HepG2 (cell line): Measurements from ENCODE around the gene FAAP20. TPM values are rescaled to one million over a fixed set of nuclear protein-coding genes. Genes with fewer than 3 reads are reported as not detected.
A peak's percentile ranks its signal among the peaks of the same experiment; 100 is the strongest.

Source experiments
- ATAC-seq: fragments of 200-7000 bp; cut with Tn5 transposase; 3 replicates; pipeline ENCODE4 v1.9.1; 2020; ENCODE audit warnings: mild to moderate bottlenecking, moderate library complexity
- BruUV-seq: library from RNA; stranded (reverse); fragments of 400-500 nt; replicated peaks from 2 replicates; lab custom pipeline; 2021; lab: Mats Ljungman, UMichigan
- CTCF ChIA-PET: fragments of 300-600 bp; formaldehyde crosslinking; extraction: SDS; loops from one replicate; lab custom pipeline; 2021; ENCODE audit warnings: low total read pairs, inconsistent platforms, low intra/inter-chr PET ratio; lab: Yijun Ruan, JAX
- POLR2A ChIA-PET: fragments of 350-600 bp; sonication (Branson Sonifier 250); formaldehyde crosslinking; loops from one replicate; lab custom pipeline; 2020; ENCODE audit warnings: antibody characterized with exemption, inconsistent platforms; lab: Yijun Ruan, JAX
- DNase-seq: peaks from one replicate; pipeline ENCODE4 v3.0.0-alpha.2; 2015; ENCODE audit warnings: low spot score
- FAIRE-seq: peaks from 3 replicates; lab custom pipeline; 2011; peaks lifted over from hg19 to GRCh38; lab: Jason Lieb, UNC
- H2AFZ ChIP-seq: one replicate; pipeline ENCODE4 v1.6.1; 2011; ENCODE audit warnings: low read length, inconsistent platforms
- H3K27ac ChIP-seq: fragments of 300-600 bp; 3 replicates; pipeline ENCODE4 v1.8.0; 2011; ENCODE audit warnings: mixed run types, mild to moderate bottlenecking, mixed read lengths, low read length, inconsistent platforms; ENCODE audit not compliant: insufficient read depth; ENCODE audit errors: extremely low read length
- H3K27me3 ChIP-seq, 2 experiments: fragments of 200-600 bp in 1 of 2; 2 replicates in 1 of 2; 3 replicates in 1 of 2; pipeline versions ENCODE4 v1.6.0 to v1.8.0; 2011; ENCODE audit warnings: low read length in 2 of 2, mild to moderate bottlenecking in 2 of 2, moderate library complexity in 2 of 2, inconsistent platforms in 1 of 2; ENCODE audit not compliant: insufficient read depth in 2 of 2, control insufficient read depth in 1 of 2
- H3K36me3 ChIP-seq, 2 experiments: fragments of 200-600 bp in 1 of 2; replicated peaks in 1 of 2; 2 replicates in 1 of 2; 3 replicates in 1 of 2; pipeline versions ENCODE4 v1.5.1 to v1.8.0; 2011; ENCODE audit warnings: low read length in 2 of 2, inconsistent platforms in 1 of 2; ENCODE audit not compliant: insufficient read depth in 2 of 2, control insufficient read depth in 1 of 2
- H3K4me1 ChIP-seq: 2 replicates; pipeline ENCODE4 v1.5.1; 2012; ENCODE audit warnings: low read length, inconsistent platforms; ENCODE audit not compliant: insufficient read depth
- H3K4me2 ChIP-seq: 2 replicates; pipeline ENCODE4 v1.6.0; 2011; ENCODE audit warnings: low read depth, low read length, inconsistent platforms
- H3K4me3 ChIP-seq, 3 experiments: fragments of 200-600 bp in 1 of 3; sonication (generic), shearing (Covaris generic) in 1 of 3; replicated peaks in 1 of 3; 2 replicates each; pipeline ENCODE4 v1.5.1; 2011 to 2016; ENCODE audit warnings: low read length in 3 of 3, inconsistent platforms in 2 of 3, low read depth in 2 of 3, mild to moderate bottlenecking in 2 of 3, control low read depth in 1 of 3, mixed read lengths in 1 of 3; ENCODE audit not compliant: insufficient read depth in 1 of 3
- H3K79me2 ChIP-seq: one replicate; pipeline ENCODE4 v1.6.1; 2011; ENCODE audit warnings: low read length, inconsistent platforms; ENCODE audit not compliant: insufficient read depth
- H3K9ac ChIP-seq: 2 replicates; pipeline ENCODE4 v1.6.0; 2011; ENCODE audit warnings: mild to moderate bottlenecking, low read depth, low read length, inconsistent platforms; ENCODE audit not compliant: insufficient read depth
- H3K9me3 ChIP-seq: 2 replicates; pipeline ENCODE4 v1.5.1; 2012; ENCODE audit warnings: mild to moderate bottlenecking, low read length
- H4K20me1 ChIP-seq: 2 replicates; pipeline ENCODE4 v1.6.0; 2011; ENCODE audit warnings: inconsistent platforms, mild to moderate bottlenecking, low read length, moderate library complexity; ENCODE audit not compliant: insufficient read depth
- CC2D1A ChIP-seq: sonication (generic); formaldehyde crosslinking; IDR thresholded peaks from 2 replicates; pipeline ENCODE4 v1.8.1; 2023; ENCODE audit warnings: mild to moderate bottlenecking, missing genetic modification reagents
- FOXP4 ChIP-seq: sonication (generic); formaldehyde crosslinking; IDR thresholded peaks from 2 replicates; pipeline ENCODE4 v1.4.0; 2020; ENCODE audit warnings: missing genetic modification reagents
- MXD4 ChIP-seq: IDR thresholded peaks from 2 replicates; pipeline ENCODE4 v1.6.1; 2016; ENCODE audit warnings: mild to moderate bottlenecking, missing biosample characterization, missing genetic modification reagents
- NFKB2 ChIP-seq: sonication (generic); formaldehyde crosslinking; IDR thresholded peaks from 2 replicates; pipeline ENCODE4 v1.4.0; 2020; ENCODE audit warnings: missing genetic modification reagents, borderline replicate concordance
- NR1H2 ChIP-seq: sonication (generic); formaldehyde crosslinking; IDR thresholded peaks from 2 replicates; pipeline ENCODE4 v1.8.1; 2022; ENCODE audit warnings: low read depth, missing genetic modification reagents, borderline replicate concordance
- PLSCR1 ChIP-seq: sonication (generic); formaldehyde crosslinking; IDR thresholded peaks from 2 replicates; pipeline ENCODE4 v1.5.0; 2020; ENCODE audit warnings: missing genetic modification reagents, mild to moderate bottlenecking, borderline replicate concordance
- RNF2 ChIP-seq: fragments of 450-650 bp; conservative IDR thresholded peaks from 2 replicates; pipeline ENCODE4 v1.6.1; 2016; ENCODE audit warnings: low read depth
- SAP130 ChIP-seq: IDR thresholded peaks from 2 replicates; pipeline ENCODE4 v1.6.1; 2016; ENCODE audit warnings: low read depth
- TP53 ChIP-seq: sonication (generic); formaldehyde crosslinking; conservative IDR thresholded peaks from 2 replicates; pipeline ENCODE4 v1.4.0; 2020; ENCODE audit warnings: missing genetic modification reagents
- YEATS2 ChIP-seq: sonication (generic); formaldehyde crosslinking; IDR thresholded peaks from 2 replicates; pipeline ENCODE4 v1.4.0; 2020; ENCODE audit warnings: missing genetic modification reagents, borderline replicate concordance
- ZFAT ChIP-seq: sonication (generic); formaldehyde crosslinking; conservative IDR thresholded peaks from 2 replicates; pipeline ENCODE4 v1.8.1; 2023; ENCODE audit warnings: missing genetic modification reagents, inconsistent platforms
- ZNF232 ChIP-seq: sonication (generic); formaldehyde crosslinking; IDR thresholded peaks from 2 replicates; pipeline ENCODE4 v1.4.0; 2020; ENCODE audit warnings: missing genetic modification reagents, borderline replicate concordance
- ZNF484 ChIP-seq: sonication (generic); formaldehyde crosslinking; IDR thresholded peaks from 2 replicates; pipeline ENCODE4 v1.5.1; 2020; ENCODE audit warnings: mild to moderate bottlenecking, low read depth, missing genetic modification reagents, borderline replicate concordance
- ZNF841 ChIP-seq: sonication (generic); formaldehyde crosslinking; IDR thresholded peaks from 2 replicates; pipeline ENCODE4 v1.8.1; 2023; ENCODE audit warnings: missing genetic modification reagents, borderline replicate concordance
- ZNF883 ChIP-seq: sonication (generic); formaldehyde crosslinking; IDR thresholded peaks from 2 replicates; pipeline ENCODE4 v1.5.1; 2020; ENCODE audit warnings: mild to moderate bottlenecking, missing genetic modification reagents; ENCODE audit errors: not compliant biosample characterization
- WGBS: methylation state at CpG from one replicate; pipeline ENCODE4 v1.1.6; 2017; ENCODE audit warnings: low lambda C conversion rate; 5-methylcytosine and 5-hydroxymethylcytosine counted together
- in situ Hi-C: cut with HindIII; loops from 2 replicates; pipeline ENCODE4 v1.10.0; 2017; ENCODE audit warnings: low pct_unique_long_range_greater_than_20kb; ENCODE audit not compliant: extremely low pct_ligation_motif_present
- intact Hi-C: fragments of 100-400 bp; cut with micrococcal nuclease; formaldehyde crosslinking; loops from one replicate; pipeline ENCODE4 v1.10.0; 2022; ENCODE audit not compliant: unreplicated experiment
- polyA plus RNA-seq, 8 experiments: library from polyadenylated mRNA; depleted of rRNA in 3 of 8; stranded (reverse) in 7 of 8; unstranded in 1 of 8; fragments of >200 nt; fragmentation: Illumina TruSeq in 4 of 8; extraction: Trizol in 4 of 8; gene quantifications; 2 replicates each; pipeline versions ENCODE4 v1.2.1 to v1.2.3, GENCODE V29; 2011 to 2016; ENCODE audit warnings: low read depth in 4 of 8, missing spikeins in 1 of 8, mixed read lengths in 1 of 8; ENCODE audit not compliant: insufficient read depth in 1 of 8
- total RNA-seq, 5 experiments: library from RNA; depleted of rRNA; stranded (reverse); fragments of >200 nt; fragmentation: Illumina TruSeq; extraction: Trizol; gene quantifications; 2 replicates each; pipeline ENCODE4 v1.2.3, GENCODE V29; 2016; ENCODE audit warnings: low read depth in 1 of 5
- TF ChIP-seq, protein P1 (sequence below): sonication (generic); formaldehyde crosslinking; IDR thresholded peaks from 2 replicates; pipeline ENCODE4 v1.9.0; 2022; ENCODE audit warnings: missing genetic modification reagents, mild to moderate bottlenecking, borderline replicate concordance

Gene FAAP20
- total and polyA plus RNA-seq, 2 of the 13 experiments (the other 11 are each of a cell fraction or from before 2014, with no cell fraction given): 9.6 to 10.8 TPM

- TF ChIP-seq FOXP4 (no peak), TP53 (CRISPR knock-in tag) (no peak)
Observed at GRCh38 chr1:2230781-2231531, 36.4 kb upstream of the FAAP20 start (continued).

DNA sequence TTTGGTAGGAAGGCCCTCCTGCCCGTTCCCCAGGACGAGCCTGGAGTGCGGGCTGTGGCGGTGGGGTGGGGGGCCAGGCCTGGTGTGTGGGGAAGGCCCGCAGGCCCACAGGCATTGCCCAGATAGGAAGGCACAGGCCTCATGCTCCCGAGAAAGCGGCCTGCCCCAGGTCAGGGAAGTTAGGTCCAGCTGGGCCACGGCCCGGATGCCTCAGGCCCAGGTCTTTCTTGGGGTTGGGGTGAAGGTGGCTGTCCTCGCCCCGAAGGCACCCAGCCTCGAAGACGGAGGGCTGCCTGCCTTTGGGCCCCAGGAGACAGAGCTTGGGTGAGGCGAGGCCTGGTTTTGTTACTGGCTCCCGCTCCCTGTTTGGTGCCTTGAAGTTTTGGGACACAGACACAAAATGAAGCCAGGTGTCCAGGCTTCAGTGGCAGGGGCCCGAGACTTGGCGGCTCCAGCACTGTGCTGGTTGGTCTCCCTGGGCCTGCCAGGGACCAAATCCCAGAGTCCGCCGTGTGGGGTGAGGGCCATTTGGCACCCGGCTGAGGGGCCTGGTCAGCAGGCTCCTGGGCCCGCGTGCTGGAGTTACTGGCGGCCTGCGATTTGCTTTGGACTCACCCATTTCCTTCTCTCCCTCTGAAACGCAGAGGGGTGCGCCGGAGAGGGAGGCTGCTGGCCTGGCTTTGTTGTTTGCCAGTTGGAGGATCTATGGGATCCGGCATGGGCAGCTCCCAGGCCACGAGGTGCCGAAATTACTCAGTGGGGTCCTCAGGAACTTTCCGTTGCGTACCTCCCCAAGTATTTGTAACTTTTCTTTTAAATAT, 35.5 kb upstream of the FAAP20 start:
- H2AFZ ChIP-seq: no peak overlapping the region
- in situ Hi-C loops: loop anchor here (5.0 kb wide), 1 partner anchor 33 kb away; no protein-coding TSS in a partner anchor
- peak overlapping the region; percentile 81 for H3K27ac ChIP-seq
- no peak for DNase-seq
- peak overlapping the region; percentile 74 to 96 (median 95) for H3K4me3 ChIP-seq
- TSS peak; percentile 31 for BruUV-seq
- no peak for ATAC-seq
- H3K36me3 ChIP-seq: no peaks in the 10 kb centered on the region
- 4% methylated on average over 8 of the region's 32 CpGs for WGBS
- ChIA-PET POLR2A (interaction anchor here (1.0 to 9.9 kb wide), 5 partner anchors 15 to 1227 kb away, joined by 3 to 178 read pairs (median 3); partner anchors contain the start of gene FAAP20), CTCF (no interaction called here)
- H3K4me1 ChIP-seq: peaks cover 44% of the 10 kb centered on the region
- no peaks in the 10 kb centered on the region; a peak in 1 of 5 replicates for H3K27me3 ChIP-seq
- peak overlapping the region; percentile 95 for H3K4me2 ChIP-seq
- H3K79me2 ChIP-seq: peaks cover 59% of the 10 kb centered on the region
- peaks cover 58% of the 10 kb centered on the region for H4K20me1 ChIP-seq
- no peaks in the 10 kb centered on the region for H3K9me3 ChIP-seq
- no peak for FAIRE-seq
- H3K9ac ChIP-seq: peak overlapping the region; percentile 85
- intact Hi-C loops: loop anchor here (5.0 kb wide), 1 partner anchor 33 kb away; no protein-coding TSS in a partner anchor
- TF ChIP-seq, protein P1, sequence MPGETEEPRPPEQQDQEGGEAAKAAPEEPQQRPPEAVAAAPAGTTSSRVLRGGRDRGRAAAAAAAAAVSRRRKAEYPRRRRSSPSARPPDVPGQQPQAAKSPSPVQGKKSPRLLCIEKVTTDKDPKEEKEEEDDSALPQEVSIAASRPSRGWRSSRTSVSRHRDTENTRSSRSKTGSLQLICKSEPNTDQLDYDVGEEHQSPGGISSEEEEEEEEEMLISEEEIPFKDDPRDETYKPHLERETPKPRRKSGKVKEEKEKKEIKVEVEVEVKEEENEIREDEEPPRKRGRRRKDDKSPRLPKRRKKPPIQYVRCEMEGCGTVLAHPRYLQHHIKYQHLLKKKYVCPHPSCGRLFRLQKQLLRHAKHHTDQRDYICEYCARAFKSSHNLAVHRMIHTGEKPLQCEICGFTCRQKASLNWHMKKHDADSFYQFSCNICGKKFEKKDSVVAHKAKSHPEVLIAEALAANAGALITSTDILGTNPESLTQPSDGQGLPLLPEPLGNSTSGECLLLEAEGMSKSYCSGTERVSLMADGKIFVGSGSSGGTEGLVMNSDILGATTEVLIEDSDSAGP: 0 out of 2 replicates have a peak, but pooled peaks have one; percentile 3
- no peak for TF ChIP-seq PLSCR1 (CRISPR knock-in tag)
- no peak for TF ChIP-seq ZNF841
- no peak for TF ChIP-seq ZNF484 (CRISPR knock-in tag)
- 0 out of 2 replicates have a peak, but pooled peaks have one; percentile 24 for TF ChIP-seq MXD4 (CRISPR knock-in tag)
- no peak for TF ChIP-seq CC2D1A (CRISPR knock-in tag)
- no peak for TF ChIP-seq NR1H2 (CRISPR knock-in tag)
- TF ChIP-seq RNF2: 0 out of 2 replicates have a peak, but pooled peaks have one; percentile 35
- TF ChIP-seq NFKB2 (CRISPR knock-in tag): peak; percentile 54; the same call in 1 of the 2 replicates
- no peak for TF ChIP-seq YEATS2 (CRISPR knock-in tag)
- TF ChIP-seq SAP130: peak; percentile 19; the same call in 1 of the 2 replicates
- peak; percentile 52 for TF ChIP-seq ZNF883 (CRISPR knock-in tag)
- no peak for TF ChIP-seq ZFAT (CRISPR knock-in tag)
- TF ChIP-seq ZNF232 (CRISPR knock-in tag): 0 out of 2 replicates have a peak, but pooled peaks have one; percentile 29
